GM12878 (cell line): ENCODE results near the gene MEIS1.

Experiments
- ATF7 ChIP-seq: fragments of 450-650 bp; IDR thresholded peaks from 2 replicates; pipeline ENCODE4 v1.6.1; 2016; ENCODE audit warnings: low read depth, mild to moderate bottlenecking
- CTCF ChIP-seq, 3 experiments: IDR thresholded peaks in 2 of 3; conservative IDR thresholded peaks in 1 of 3; 2 replicates each; pipeline ENCODE4 v1.5.1; 2011; ENCODE audit warnings: low read depth in 3 of 3, low read length in 3 of 3, mild to moderate bottlenecking in 3 of 3, control low read depth in 2 of 3, moderate library complexity in 2 of 3, inconsistent platforms in 1 of 3, mixed read lengths in 1 of 3; ENCODE audit not compliant: control insufficient read depth in 2 of 3, insufficient read depth in 1 of 3; ENCODE audit errors: extremely low read depth in 1 of 3
- NFYB ChIP-seq: IDR thresholded peaks from 2 replicates; pipeline ENCODE4 v1.6.1; 2011; ENCODE audit warnings: low read depth, mild to moderate bottlenecking, low read length, improper control_type of control experiment, moderate library complexity; ENCODE audit not compliant: insufficient read depth
- NR2C1 ChIP-seq: fragments of 450-650 bp; IDR thresholded peaks from 2 replicates; pipeline ENCODE4 v1.6.1; 2017; ENCODE audit warnings: antibody characterized with exemption, mild to moderate bottlenecking, moderate library complexity
- PAX5 ChIP-seq: IDR thresholded peaks from 2 replicates; pipeline ENCODE4 v1.6.1; 2011; ENCODE audit warnings: low read depth, low read length, borderline replicate concordance
- POLR2A ChIP-seq: IDR thresholded peaks from 2 replicates; pipeline ENCODE4 v1.6.1; 2011; ENCODE audit warnings: low read depth, mild to moderate bottlenecking, low read length
- POLR2AphosphoS5 ChIP-seq: IDR thresholded peaks from 2 replicates; pipeline ENCODE4 v1.6.1; 2011; ENCODE audit warnings: mild to moderate bottlenecking, low read length, inconsistent platforms
- RAD51 ChIP-seq: fragments of 450-650 bp; IDR thresholded peaks from 2 replicates; pipeline ENCODE4 v1.6.1; 2016; ENCODE audit warnings: moderate library complexity, mild to moderate bottlenecking, inconsistent platforms
- REST ChIP-seq: IDR thresholded peaks from 2 replicates; pipeline ENCODE4 v1.6.1; 2012; ENCODE audit warnings: mild to moderate bottlenecking, low read depth, low read length
- SMC3 ChIP-seq: IDR thresholded peaks from 2 replicates; pipeline ENCODE4 v1.6.1; 2011; ENCODE audit warnings: low read length, improper control_type of control experiment, borderline replicate concordance
- STAT1 ChIP-seq: fragments of 450-650 bp; conservative IDR thresholded peaks from 2 replicates; pipeline ENCODE4 v1.6.1; 2014; ENCODE audit warnings: antibody characterized with exemption, mild to moderate bottlenecking
- STAT3 ChIP-seq: IDR thresholded peaks from 2 replicates; pipeline ENCODE4 v1.6.1; 2011; ENCODE audit warnings: low read depth, low read length, improper control_type of control experiment
- YY1 ChIP-seq: IDR thresholded peaks from 2 replicates; pipeline ENCODE4 v1.6.1; 2011; ENCODE audit warnings: low read depth, mild to moderate bottlenecking, low read length

GRCh38 chr2:66461001-66461663 lies 26.2 kb downstream of the MEIS1 start:
- no peak for TF ChIP-seq SMC3
- TF ChIP-seq CTCF (IDR thresholded peaks at IDR 0.05 in 2 of 3, conservative IDR thresholded peaks at IDR 0.05 in 1 of 3; ENCODE audit: control insufficient read depth in 2 of 3, extremely low read depth in 1 of 3, insufficient read depth in 1 of 3, low read depth in 3 of 3, low read length in 3 of 3) = no peak
- no peak for TF ChIP-seq REST
- TF ChIP-seq POLR2A = no peak
- no peak for TF ChIP-seq STAT3
- TF ChIP-seq PAX5 = no peak
- TF ChIP-seq NR2C1 = no peak
- TF ChIP-seq ATF7 = no peak
- TF ChIP-seq POLR2AphosphoS5 = no peak
- TF ChIP-seq STAT1 = no peak
- TF ChIP-seq YY1 = no peak
- no peak for TF ChIP-seq RAD51
- TF ChIP-seq NFYB = no peak
